WTC11 (cell line): ENCODE measurements around the gene SBK1.

Experiments used
- ESRRA ChIP-seq: sonication (generic); formaldehyde crosslinking; IDR thresholded peaks from 2 replicates; pipeline ENCODE4 v1.8.1; 2022; ENCODE audit warnings: mild to moderate bottlenecking, missing genetic modification reagents, borderline replicate concordance
- FOXP1 ChIP-seq: sonication (generic); formaldehyde crosslinking; IDR thresholded peaks from 2 replicates; pipeline ENCODE4 v1.8.0; 2022; ENCODE audit warnings: missing genetic modification reagents, mild to moderate bottlenecking, moderate library complexity, borderline replicate concordance
- JUN ChIP-seq: sonication (generic); formaldehyde crosslinking; IDR thresholded peaks from 2 replicates; pipeline ENCODE4 v1.8.0; 2023; ENCODE audit warnings: mild to moderate bottlenecking, missing genetic modification reagents
- SP1 ChIP-seq: sonication (generic); formaldehyde crosslinking; conservative IDR thresholded peaks from 2 replicates; pipeline ENCODE4 v1.8.1; 2022; ENCODE audit warnings: missing genetic modification reagents
- TP53 ChIP-seq: sonication (generic); formaldehyde crosslinking; IDR thresholded peaks from 2 replicates; pipeline ENCODE4 v1.8.1; 2023; ENCODE audit warnings: mild to moderate bottlenecking, missing genetic modification reagents
- ZNF138 ChIP-seq: sonication (generic); formaldehyde crosslinking; conservative IDR thresholded peaks from 2 replicates; pipeline ENCODE4 v1.8.1; 2022; ENCODE audit warnings: mild to moderate bottlenecking, moderate library complexity, missing genetic modification reagents
- ZNF232 ChIP-seq: sonication (generic); formaldehyde crosslinking; IDR thresholded peaks from 2 replicates; pipeline ENCODE4 v1.8.0; 2022; ENCODE audit warnings: mild to moderate bottlenecking, missing genetic modification reagents
- TF ChIP-seq, protein P1 (sequence below): sonication (generic); formaldehyde crosslinking; IDR thresholded peaks from 2 replicates; pipeline ENCODE4 v1.8.1; 2022; ENCODE audit warnings: low read depth, missing genetic modification reagents, borderline replicate concordance
- TF ChIP-seq, protein P2 (sequence below): fragments of 200-600 bp; IDR thresholded peaks from 2 replicates; pipeline ENCODE4 v1.8.0; 2022; ENCODE audit warnings: antibody characterized with exemption
- TF ChIP-seq, protein P3 (sequence below): fragments of 250-450 bp; sonication (Bioruptor Pico); IDR thresholded peaks from 2 replicates; pipeline ENCODE4 v1.8.0; 2021; ENCODE audit warnings: mild to moderate bottlenecking
- TF ChIP-seq, protein P4 (sequence below): sonication (generic); formaldehyde crosslinking; IDR thresholded peaks from 2 replicates; pipeline ENCODE4 v1.8.1; 2023; ENCODE audit warnings: mild to moderate bottlenecking, missing genetic modification reagents, borderline replicate concordance
- TF ChIP-seq, protein P5 (sequence below): fragments of 250-450 bp; sonication (Bioruptor Pico); IDR thresholded peaks from 2 replicates; pipeline ENCODE4 v1.9.0; 2021; ENCODE audit warnings: mild to moderate bottlenecking, borderline replicate concordance

DNA sequence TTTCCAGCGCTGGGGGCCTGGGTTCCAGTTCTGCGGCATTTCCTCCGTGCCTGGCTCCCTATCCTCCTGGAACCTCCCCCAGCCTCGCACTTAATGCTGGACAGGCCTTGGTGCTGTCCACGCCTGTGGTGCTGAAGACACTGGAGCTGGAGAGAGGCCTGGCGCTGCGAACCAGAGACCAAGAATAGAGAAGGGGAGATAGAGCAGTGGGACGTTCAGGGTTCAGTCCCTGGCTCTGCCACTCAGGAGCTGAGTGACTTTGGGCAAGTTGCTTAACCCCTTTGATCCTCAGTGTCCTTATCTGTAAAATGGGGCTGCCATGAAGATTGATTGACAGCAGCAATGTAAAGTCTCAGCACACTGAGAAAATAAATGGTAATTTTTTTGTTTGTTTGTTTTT is 11.9 kb downstream of the SBK1 start:
- TF ChIP-seq, protein P1, sequence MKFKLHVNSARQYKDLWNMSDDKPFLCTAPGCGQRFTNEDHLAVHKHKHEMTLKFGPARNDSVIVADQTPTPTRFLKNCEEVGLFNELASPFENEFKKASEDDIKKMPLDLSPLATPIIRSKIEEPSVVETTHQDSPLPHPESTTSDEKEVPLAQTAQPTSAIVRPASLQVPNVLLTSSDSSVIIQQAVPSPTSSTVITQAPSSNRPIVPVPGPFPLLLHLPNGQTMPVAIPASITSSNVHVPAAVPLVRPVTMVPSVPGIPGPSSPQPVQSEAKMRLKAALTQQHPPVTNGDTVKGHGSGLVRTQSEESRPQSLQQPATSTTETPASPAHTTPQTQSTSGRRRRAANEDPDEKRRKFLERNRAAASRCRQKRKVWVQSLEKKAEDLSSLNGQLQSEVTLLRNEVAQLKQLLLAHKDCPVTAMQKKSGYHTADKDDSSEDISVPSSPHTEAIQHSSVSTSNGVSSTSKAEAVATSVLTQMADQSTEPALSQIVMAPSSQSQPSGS (CRISPR knock-in tag) = no peak
- TF ChIP-seq ZNF232 (CRISPR knock-in tag) (0 out of 2 replicates have a peak, but pooled peaks have one; percentile 52), FOXP1 (CRISPR knock-in tag) (peak; percentile 73; the same call in 1 of the 2 replicates), JUN (CRISPR knock-in tag) (peak; percentile 94), ESRRA (CRISPR knock-in tag) (peak; percentile 70; the same call in 1 of the 2 replicates), TP53 (CRISPR knock-in tag) (0 out of 2 replicates have a peak, but pooled peaks have one; percentile 33), ZNF138 (no peak), SP1 (CRISPR knock-in tag) (no peak)
- TF ChIP-seq, protein P2, sequence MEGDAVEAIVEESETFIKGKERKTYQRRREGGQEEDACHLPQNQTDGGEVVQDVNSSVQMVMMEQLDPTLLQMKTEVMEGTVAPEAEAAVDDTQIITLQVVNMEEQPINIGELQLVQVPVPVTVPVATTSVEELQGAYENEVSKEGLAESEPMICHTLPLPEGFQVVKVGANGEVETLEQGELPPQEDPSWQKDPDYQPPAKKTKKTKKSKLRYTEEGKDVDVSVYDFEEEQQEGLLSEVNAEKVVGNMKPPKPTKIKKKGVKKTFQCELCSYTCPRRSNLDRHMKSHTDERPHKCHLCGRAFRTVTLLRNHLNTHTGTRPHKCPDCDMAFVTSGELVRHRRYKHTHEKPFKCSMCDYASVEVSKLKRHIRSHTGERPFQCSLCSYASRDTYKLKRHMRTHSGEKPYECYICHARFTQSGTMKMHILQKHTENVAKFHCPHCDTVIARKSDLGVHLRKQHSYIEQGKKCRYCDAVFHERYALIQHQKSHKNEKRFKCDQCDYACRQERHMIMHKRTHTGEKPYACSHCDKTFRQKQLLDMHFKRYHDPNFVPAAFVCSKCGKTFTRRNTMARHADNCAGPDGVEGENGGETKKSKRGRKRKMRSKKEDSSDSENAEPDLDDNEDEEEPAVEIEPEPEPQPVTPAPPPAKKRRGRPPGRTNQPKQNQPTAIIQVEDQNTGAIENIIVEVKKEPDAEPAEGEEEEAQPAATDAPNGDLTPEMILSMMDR = no peak
- TF ChIP-seq, protein P3, sequence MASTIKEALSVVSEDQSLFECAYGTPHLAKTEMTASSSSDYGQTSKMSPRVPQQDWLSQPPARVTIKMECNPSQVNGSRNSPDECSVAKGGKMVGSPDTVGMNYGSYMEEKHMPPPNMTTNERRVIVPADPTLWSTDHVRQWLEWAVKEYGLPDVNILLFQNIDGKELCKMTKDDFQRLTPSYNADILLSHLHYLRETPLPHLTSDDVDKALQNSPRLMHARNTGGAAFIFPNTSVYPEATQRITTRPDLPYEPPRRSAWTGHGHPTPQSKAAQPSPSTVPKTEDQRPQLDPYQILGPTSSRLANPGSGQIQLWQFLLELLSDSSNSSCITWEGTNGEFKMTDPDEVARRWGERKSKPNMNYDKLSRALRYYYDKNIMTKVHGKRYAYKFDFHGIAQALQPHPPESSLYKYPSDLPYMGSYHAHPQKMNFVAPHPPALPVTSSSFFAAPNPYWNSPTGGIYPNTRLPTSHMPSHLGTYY (CRISPR knock-in tag) = no peak
- TF ChIP-seq, protein P4, sequence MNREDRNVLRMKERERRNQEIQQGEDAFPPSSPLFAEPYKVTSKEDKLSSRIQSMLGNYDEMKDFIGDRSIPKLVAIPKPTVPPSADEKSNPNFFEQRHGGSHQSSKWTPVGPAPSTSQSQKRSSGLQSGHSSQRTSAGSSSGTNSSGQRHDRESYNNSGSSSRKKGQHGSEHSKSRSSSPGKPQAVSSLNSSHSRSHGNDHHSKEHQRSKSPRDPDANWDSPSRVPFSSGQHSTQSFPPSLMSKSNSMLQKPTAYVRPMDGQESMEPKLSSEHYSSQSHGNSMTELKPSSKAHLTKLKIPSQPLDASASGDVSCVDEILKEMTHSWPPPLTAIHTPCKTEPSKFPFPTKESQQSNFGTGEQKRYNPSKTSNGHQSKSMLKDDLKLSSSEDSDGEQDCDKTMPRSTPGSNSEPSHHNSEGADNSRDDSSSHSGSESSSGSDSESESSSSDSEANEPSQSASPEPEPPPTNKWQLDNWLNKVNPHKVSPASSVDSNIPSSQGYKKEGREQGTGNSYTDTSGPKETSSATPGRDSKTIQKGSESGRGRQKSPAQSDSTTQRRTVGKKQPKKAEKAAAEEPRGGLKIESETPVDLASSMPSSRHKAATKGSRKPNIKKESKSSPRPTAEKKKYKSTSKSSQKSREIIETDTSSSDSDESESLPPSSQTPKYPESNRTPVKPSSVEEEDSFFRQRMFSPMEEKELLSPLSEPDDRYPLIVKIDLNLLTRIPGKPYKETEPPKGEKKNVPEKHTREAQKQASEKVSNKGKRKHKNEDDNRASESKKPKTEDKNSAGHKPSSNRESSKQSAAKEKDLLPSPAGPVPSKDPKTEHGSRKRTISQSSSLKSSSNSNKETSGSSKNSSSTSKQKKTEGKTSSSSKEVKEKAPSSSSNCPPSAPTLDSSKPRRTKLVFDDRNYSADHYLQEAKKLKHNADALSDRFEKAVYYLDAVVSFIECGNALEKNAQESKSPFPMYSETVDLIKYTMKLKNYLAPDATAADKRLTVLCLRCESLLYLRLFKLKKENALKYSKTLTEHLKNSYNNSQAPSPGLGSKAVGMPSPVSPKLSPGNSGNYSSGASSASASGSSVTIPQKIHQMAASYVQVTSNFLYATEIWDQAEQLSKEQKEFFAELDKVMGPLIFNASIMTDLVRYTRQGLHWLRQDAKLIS (CRISPR knock-in tag) = no peak
- TF ChIP-seq, protein P5, sequence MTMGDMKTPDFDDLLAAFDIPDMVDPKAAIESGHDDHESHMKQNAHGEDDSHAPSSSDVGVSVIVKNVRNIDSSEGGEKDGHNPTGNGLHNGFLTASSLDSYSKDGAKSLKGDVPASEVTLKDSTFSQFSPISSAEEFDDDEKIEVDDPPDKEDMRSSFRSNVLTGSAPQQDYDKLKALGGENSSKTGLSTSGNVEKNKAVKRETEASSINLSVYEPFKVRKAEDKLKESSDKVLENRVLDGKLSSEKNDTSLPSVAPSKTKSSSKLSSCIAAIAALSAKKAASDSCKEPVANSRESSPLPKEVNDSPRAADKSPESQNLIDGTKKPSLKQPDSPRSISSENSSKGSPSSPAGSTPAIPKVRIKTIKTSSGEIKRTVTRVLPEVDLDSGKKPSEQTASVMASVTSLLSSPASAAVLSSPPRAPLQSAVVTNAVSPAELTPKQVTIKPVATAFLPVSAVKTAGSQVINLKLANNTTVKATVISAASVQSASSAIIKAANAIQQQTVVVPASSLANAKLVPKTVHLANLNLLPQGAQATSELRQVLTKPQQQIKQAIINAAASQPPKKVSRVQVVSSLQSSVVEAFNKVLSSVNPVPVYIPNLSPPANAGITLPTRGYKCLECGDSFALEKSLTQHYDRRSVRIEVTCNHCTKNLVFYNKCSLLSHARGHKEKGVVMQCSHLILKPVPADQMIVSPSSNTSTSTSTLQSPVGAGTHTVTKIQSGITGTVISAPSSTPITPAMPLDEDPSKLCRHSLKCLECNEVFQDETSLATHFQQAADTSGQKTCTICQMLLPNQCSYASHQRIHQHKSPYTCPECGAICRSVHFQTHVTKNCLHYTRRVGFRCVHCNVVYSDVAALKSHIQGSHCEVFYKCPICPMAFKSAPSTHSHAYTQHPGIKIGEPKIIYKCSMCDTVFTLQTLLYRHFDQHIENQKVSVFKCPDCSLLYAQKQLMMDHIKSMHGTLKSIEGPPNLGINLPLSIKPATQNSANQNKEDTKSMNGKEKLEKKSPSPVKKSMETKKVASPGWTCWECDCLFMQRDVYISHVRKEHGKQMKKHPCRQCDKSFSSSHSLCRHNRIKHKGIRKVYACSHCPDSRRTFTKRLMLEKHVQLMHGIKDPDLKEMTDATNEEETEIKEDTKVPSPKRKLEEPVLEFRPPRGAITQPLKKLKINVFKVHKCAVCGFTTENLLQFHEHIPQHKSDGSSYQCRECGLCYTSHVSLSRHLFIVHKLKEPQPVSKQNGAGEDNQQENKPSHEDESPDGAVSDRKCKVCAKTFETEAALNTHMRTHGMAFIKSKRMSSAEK (CRISPR knock-in tag) = no peak
